ENCODE measurements around the gene KREMEN1. TPM values are rescaled to one million over a fixed set of nuclear protein-coding genes. Genes with fewer than 3 reads are reported as not detected.

The KREMEN1 gene
- total RNA-seq, 1 donor from 2014 or later, result 0.68 TPM

- DNase-seq, result no peak
These were observed 61.6 kb downstream of the KREMEN1 start for GRCh38 chr22:29134448-29134847.

- no peak for DNase-seq
These were observed 64.2 kb downstream of the KREMEN1 start for GRCh38 chr22:29136782-29137700.

DNA sequence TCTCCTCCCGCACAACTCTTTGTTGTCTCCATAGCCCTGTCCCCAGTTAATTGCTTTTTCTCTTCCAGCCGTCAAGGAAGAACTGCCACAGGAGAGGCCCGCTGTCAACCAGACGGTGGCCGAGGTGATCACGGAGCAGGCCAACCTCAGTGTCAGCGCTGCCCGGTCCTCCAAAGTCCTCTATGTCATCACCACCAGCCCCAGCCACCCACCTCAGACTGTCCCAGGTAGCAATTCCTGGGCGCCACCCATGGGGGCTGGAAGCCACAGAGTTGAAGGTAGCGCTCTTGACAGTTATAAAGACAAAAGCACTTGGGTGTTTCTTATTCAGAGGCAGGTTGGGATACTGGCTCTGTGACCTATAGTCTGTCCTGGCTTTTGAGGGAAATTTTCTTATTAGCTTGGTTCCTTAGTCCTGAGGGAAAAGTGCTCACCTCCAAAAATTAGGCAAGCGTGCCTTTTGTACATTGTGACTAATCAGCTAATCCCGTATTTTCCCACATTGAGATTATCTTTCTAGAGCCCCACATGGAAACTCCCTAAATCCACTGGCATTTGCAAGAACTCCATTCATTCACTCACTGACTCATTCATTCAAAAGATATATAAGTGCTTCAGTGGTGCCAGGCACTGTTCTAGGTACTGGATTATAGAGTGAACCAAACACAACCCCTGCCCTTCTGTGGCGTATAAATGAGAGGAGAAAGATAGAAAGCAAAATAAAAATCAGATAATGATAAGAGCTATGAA lies 65.9 kb downstream of the KREMEN1 start:
- DNase-seq, result no peak

- no peak for DNase-seq
These were observed 67.3 kb downstream of the KREMEN1 start for GRCh38 chr22:29139965-29140782.

GRCh38 chr22:29141078-29141688 lies 68.3 kb downstream of the KREMEN1 start:
- no peak for DNase-seq

GRCh38 chr22:29142116-29142515 lies 69.3 kb downstream of the KREMEN1 start:
- DNase-seq, result no peak

DNA sequence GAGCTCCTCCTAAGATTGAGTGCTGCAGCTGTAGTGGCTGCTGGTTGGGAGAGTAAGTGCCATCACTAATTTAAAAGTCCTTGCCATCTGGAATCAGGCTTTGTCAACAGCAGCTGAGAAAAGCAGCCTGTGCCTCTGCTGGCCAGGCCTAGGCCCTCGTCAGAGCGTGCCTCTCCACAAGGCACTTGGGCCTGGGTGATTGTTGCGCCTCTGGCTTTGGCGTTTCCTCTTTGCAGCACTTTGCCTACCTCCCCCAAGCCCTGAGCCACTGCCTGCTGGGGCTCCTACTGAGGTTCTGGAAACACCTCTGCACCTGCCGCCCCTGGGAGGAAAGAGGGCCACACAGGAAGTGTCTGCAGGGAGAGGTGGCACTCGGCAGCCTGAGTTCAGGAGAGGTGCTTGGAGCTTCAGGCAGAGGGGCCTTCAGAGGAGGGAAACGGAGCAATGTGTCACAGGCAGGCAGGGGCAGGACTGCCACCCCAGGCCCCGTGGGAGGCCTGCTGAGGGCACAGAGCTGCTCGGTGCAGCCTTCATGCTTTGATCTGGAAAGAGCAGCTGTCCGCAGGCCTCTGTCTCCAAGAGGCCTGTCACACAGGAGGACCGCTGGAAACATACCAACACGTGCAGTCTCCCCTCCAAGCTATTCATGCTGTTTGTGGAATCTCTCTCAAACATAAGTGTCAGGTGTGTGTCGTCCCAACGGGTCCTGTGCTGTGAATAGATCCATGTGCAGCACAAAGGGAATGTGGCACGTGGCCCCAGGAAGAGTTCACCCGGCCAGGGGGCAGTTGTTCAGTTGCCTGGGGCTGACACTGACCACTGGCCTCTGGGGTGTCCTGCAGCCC lies 71.3 kb downstream of the KREMEN1 start:
- DNase-seq, result no peak

DNA sequence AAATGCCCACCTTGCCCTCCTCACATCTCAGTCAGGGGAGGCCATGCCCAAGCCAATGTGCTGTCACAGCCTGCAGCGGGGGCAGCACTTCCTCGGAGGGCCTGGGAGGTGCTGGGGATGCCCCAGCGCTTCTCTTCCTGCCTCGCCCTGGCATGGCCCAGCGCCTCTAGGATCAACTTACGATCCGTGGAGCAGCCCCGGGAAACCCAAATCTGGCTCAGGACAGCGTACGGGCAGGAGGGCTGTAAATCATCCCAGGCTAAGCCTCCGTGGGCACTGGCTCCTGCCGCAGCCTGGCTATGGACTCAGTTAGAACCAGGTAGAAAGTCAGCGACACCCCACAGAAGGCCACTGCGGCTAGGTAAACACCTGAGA lies 71.9 kb downstream of the KREMEN1 start:
- no peak for DNase-seq

GRCh38 chr22:29145321-29146072 lies 72.7 kb downstream of the KREMEN1 start:
- no peak for DNase-seq

DNA sequence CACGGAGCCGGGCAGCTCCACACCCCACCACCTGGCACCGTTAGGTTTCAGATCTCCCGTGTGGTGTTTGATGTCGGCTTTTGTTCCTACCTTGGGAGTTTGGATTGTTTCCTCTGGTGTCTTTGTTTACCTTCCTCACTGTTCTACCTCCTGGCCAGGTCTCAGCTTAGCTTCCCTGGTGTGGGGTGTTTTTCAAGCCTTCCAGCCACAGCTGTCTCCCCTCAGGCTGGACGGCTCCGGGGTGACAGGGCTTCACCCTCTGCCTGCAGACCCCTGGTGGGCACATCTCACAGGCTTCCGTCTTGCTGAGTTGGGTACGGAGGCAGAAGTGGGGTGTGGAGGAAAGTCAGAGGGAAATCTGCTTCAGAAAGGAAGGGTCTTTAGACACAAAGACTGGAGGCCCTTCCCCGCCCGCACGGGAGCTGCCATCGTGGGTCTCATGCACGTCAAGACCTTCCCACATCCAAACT lies 73.3 kb downstream of the KREMEN1 start:
- no peak for DNase-seq

GRCh38 chr22:29146771-29147170 lies 73.9 kb downstream of the KREMEN1 start:
- DNase-seq, result no peak

- no peak for DNase-seq
These were observed 74.6 kb downstream of the KREMEN1 start for GRCh38 chr22:29147331-29147899.

- no peak for DNase-seq
These were observed 75.2 kb downstream of the KREMEN1 start for GRCh38 chr22:29148036-29148435.

- no peak for DNase-seq
These were observed 76.0 kb downstream of the KREMEN1 start for GRCh38 chr22:29148826-29149225.

- no peak for DNase-seq
These were observed 77.2 kb downstream of the KREMEN1 start for GRCh38 chr22:29149841-29150555.

DNA sequence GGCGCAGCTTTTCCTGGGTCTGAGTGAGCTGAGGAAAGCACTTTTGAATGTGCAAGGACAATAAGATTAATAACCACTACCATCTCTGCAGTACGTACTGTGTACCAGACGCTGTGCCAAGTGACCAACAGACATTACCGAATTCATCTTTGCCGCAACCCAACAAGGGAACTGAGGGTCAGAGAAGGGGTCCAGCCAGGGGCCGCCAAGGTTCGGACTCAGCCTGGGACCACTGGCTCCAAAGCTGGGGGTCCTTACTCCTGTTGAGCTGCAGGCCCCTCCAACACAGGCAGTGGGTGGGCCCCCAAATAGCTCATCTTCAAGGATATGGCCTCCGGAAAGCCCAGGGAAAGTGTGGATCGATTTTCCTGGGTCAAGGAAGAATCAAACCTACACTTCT lies 77.9 kb downstream of the KREMEN1 start:
- no peak for DNase-seq

- no peak for DNase-seq
These were observed 78.5 kb downstream of the KREMEN1 start for GRCh38 chr22:29151316-29151715.

DNA sequence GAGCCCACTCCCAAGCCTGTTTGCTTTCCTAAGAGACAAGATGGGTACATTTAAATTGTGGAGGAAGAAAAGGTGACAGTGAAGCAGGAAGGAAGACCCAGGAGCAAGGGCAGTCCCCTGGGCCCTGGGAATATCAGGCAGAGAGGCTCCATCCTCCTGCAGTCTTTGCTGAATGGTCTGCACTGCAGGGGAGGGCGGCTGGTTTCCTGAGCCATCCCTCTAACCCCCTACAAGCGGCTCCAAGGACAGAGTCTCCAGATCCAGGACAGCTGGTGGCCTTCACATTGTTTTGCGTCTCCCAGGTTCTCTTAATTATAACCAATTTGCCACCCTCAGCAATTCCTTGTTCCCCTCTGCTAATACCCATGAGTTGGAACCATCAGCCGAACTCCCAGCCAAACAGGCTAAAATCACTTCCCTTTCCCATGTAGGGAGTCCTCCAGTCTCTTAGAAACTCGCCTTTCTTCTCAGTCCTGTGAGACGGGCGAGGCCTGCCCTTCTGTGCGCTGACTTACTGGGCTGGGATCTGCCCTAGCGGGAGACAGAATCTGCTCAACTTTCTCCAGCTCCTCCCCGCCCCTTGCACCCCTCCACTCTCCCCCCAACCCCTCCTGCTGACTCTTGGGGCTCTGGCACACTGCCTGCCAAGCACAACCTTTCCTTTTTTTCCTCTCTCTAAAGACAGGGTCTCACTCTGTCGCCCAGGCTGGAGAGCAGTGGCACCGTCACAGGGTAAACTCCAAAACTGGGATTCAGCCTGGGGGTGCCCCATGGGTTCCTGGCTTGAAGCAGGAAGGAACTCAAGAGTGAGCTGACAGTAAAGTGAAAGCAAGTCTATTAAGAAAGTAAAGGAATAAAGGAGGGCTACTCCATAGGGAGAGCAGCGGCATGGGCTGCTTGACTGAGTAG lies 79.5 kb downstream of the KREMEN1 start:
- no peak for DNase-seq
